Measurements from ENCODE around the gene ARHGEF37. TPM values are rescaled to one million over a fixed set of nuclear protein-coding genes. Genes with fewer than 3 reads are reported as not detected.

The ARHGEF37 gene
- total RNA-seq, 5 donors from 2014 or later (not counting 1 experiment from before 2014, with no cell fraction given), result 0.07 to 1.0 (median 0.59) TPM; not detected in 1

DNA sequence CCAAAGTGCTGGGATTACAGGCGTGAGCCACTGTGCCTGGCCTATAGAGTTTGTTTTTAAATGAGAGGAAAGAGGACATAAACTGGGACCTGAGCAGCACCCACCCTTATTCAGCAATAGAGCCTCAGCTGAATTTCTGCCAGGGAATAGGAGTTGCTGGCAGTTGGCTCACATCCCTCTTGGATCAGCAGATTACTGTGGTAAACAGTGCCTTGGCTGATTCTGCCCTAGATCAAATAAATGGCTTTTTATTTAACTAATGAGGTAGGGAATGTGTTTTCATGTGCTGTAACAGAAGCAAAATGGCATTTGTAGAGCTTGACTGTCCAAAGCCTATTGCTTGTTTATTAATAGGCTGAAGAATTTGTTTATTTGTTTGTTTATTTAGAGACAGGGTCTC is 2.1 kb downstream of the ARHGEF37 start:
- Histone ChIP-seq H3K4me1 (ENCODE audit: control insufficient read depth in 1 of 2, extremely low read depth in 1 of 2, insufficient read depth in 2 of 2, low read length in 2 of 2) (peaks cover 4 to 10% of the 10 kb centered on the region in 2 experiments), H3K27me3 (replicated peaks in 1 of 2; ENCODE audit: control insufficient read depth in 2 of 2, extremely low read depth in 1 of 2, insufficient read depth in 2 of 2, low read length in 1 of 2) (peaks cover 0 to 9% of the 10 kb centered on the region in 2 experiments), H3K4me3 (ENCODE audit: control insufficient read depth in 1 of 2, extremely low read depth in 1 of 2, low read length in 1 of 2) (no peak overlapping the region), H3K9me3 (no peaks in the 10 kb centered on the region), H3K36me3 (ENCODE audit: control insufficient read depth in 2 of 2, extremely low read depth in 1 of 2, insufficient read depth in 1 of 2, low read length in 1 of 2) (no peaks in the 10 kb centered on the region), H3K27ac (ENCODE audit: low read length) (no peak overlapping the region)
- no peak for DNase-seq
- Mint-ChIP-seq H3K9me3 (no peaks in the 10 kb centered on the region), H3K27ac (no peak overlapping the region), H3K4me1 (peaks cover 5 to 12% (median 11%) of the 10 kb centered on the region in 3 donors), H3K4me3 (no peak overlapping the region), H3K27me3 (peaks cover 0 to 14% of the 10 kb centered on the region in 2 donors), H3K36me3 (no peaks in the 10 kb centered on the region)
- ChIA-PET CTCF (no interaction called here), POLR2A (no interaction called here)
- no peak for ATAC-seq (replicated peaks in 1 of 4)
- no CpG with 5 or more reads among the region's 1 CpG for WGBS (ENCODE audit: insufficient coverage)

DNA sequence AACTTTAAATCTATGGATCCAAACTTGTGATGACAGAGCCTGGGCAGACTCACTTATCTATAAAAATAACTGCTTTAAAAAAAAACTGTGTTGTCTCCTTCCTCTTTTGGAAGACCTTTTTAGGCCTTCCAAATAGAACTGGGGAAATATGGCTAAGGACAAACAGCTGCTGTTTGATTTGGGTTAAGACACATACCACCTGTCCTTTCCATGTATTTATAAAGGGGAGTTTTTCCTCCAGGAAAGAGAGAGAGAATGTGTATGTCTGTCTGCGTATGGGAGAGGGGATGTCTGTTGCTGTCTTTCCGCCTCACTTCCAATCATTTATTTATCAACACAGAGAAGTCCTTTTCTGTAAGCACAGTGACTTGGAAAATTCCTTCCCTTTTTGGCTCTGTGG is 2.8 kb downstream of the ARHGEF37 start:
- no peak overlapping the region for H3K4me3 Mint-ChIP-seq
- peaks cover 4 to 10% of the 10 kb centered on the region in 2 experiments for H3K4me1 ChIP-seq (ENCODE audit: control insufficient read depth in 1 of 2, extremely low read depth in 1 of 2, insufficient read depth in 2 of 2, low read length in 2 of 2)
- H3K9me3 Mint-ChIP-seq, result no peaks in the 10 kb centered on the region
- H3K27me3 Mint-ChIP-seq, result peaks cover 0 to 14% of the 10 kb centered on the region in 2 donors
- peaks cover 0 to 9% of the 10 kb centered on the region in 2 experiments for H3K27me3 ChIP-seq (replicated peaks in 1 of 2; ENCODE audit: control insufficient read depth in 2 of 2, extremely low read depth in 1 of 2, insufficient read depth in 2 of 2, low read length in 1 of 2)
- ATAC-seq (replicated peaks in 1 of 4), result no peak
- no peaks in the 10 kb centered on the region for H3K36me3 ChIP-seq (ENCODE audit: control insufficient read depth in 2 of 2, extremely low read depth in 1 of 2, insufficient read depth in 1 of 2, low read length in 1 of 2)
- no peaks in the 10 kb centered on the region for H3K36me3 Mint-ChIP-seq
- H3K27ac ChIP-seq (ENCODE audit: low read length), result no peak overlapping the region
- peaks cover 5 to 12% (median 11%) of the 10 kb centered on the region in 3 donors for H3K4me1 Mint-ChIP-seq
- ChIA-PET CTCF (no interaction called here), POLR2A (no interaction called here)
- no CpG with 5 or more reads among the region's 2 CpGs for WGBS (ENCODE audit: insufficient coverage)
- DNase-seq, result no peak
- no peak overlapping the region for H3K4me3 ChIP-seq (ENCODE audit: control insufficient read depth in 1 of 2, extremely low read depth in 1 of 2, low read length in 1 of 2)
- no peak overlapping the region for H3K27ac Mint-ChIP-seq
- H3K9me3 ChIP-seq, result no peaks in the 10 kb centered on the region

DNA sequence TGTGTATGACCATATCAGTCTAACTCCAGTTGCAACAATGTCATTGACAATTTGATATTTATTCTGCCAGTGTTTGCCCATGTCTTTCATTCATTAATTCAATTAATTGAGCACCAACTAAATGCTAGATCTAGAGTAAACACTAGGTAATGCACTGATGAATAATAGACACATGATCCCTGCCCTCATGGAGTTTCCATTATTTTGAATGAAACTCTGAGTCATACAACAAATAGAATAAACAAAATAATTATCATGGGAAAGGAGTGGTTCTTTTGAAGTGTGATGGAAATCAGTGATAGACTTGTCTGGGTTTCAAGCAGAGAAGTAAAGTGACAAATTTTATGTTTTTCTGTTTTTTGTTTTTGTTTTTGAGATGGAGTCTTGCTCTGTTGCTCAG is 4.6 kb downstream of the ARHGEF37 start:
- Mint-ChIP-seq H3K27ac (no peak overlapping the region), H3K4me3 (no peak overlapping the region), H3K36me3 (no peaks in the 10 kb centered on the region), H3K27me3 (peaks cover 0 to 5% of the 10 kb centered on the region in 2 donors), H3K4me1 (peaks cover under 1 to 7% (median 5%) of the 10 kb centered on the region in 3 donors), H3K9me3 (no peaks in the 10 kb centered on the region)
- peaks cover 0 to 7% of the 10 kb centered on the region in 2 experiments for H3K27me3 ChIP-seq (replicated peaks in 1 of 2; ENCODE audit: control insufficient read depth in 2 of 2, extremely low read depth in 1 of 2, insufficient read depth in 2 of 2, low read length in 1 of 2)
- H3K9me3 ChIP-seq, result no peaks in the 10 kb centered on the region
- H3K4me1 ChIP-seq (ENCODE audit: control insufficient read depth in 1 of 2, extremely low read depth in 1 of 2, insufficient read depth in 2 of 2, low read length in 2 of 2), result peaks cover 4 to 7% of the 10 kb centered on the region in 2 experiments
- CTCF ChIA-PET, result no interaction called here
- POLR2A ChIA-PET, result no interaction called here
- no peak overlapping the region for H3K27ac ChIP-seq (ENCODE audit: low read length)
- ATAC-seq (replicated peaks in 1 of 4), result no peak
- DNase-seq, result no peak
- H3K4me3 ChIP-seq (ENCODE audit: control insufficient read depth in 1 of 2, extremely low read depth in 1 of 2, low read length in 1 of 2), result no peak overlapping the region
- no peaks in the 10 kb centered on the region for H3K36me3 ChIP-seq (ENCODE audit: control insufficient read depth in 2 of 2, extremely low read depth in 1 of 2, insufficient read depth in 1 of 2, low read length in 1 of 2)

DNA sequence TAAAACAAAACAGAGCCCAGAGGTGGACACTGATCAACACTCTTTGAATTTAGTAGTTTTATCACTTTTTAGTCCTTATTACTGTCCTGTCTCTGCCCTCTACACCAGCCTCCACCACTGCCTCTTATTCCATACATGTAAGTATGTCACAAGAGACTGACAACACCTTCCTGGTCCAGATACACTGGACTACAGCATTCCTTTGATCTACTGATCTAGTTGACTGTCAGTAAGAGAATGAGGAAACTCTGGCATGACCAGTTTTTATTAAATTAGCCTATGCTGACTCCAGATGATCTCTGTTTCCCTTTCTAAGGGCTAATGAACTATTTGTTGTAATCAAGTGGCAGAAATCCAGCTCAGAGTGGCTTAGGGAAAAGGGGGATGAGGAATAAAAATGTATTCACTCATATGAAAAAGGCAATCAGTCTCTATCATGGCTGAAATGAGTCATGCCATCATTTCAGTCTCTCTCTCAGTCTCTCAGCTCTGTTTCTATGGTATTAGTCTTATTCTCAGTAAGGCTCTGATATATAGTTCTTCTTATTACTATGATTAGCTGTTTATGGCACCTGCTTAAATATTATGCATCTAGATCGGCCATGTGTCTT is 5.5 kb downstream of the ARHGEF37 start:
- peaks cover 0 to 2% of the 10 kb centered on the region in 2 experiments for H3K4me1 ChIP-seq (ENCODE audit: control insufficient read depth in 1 of 2, extremely low read depth in 1 of 2, insufficient read depth in 2 of 2, low read length in 2 of 2)
- Mint-ChIP-seq H3K4me1 (peaks cover 0 to under 1% (median 0%) of the 10 kb centered on the region in 3 donors), H3K27me3 (peaks cover 0 to 4% of the 10 kb centered on the region in 2 donors), H3K27ac (no peak overlapping the region), H3K36me3 (no peaks in the 10 kb centered on the region), H3K9me3 (no peaks in the 10 kb centered on the region), H3K4me3 (no peak overlapping the region)
- H3K36me3 ChIP-seq (ENCODE audit: control insufficient read depth in 2 of 2, extremely low read depth in 1 of 2, insufficient read depth in 1 of 2, low read length in 1 of 2), result no peaks in the 10 kb centered on the region
- no CpG with 5 or more reads among the region's 1 CpG for WGBS (ENCODE audit: insufficient coverage)
- CTCF ChIA-PET, result interaction anchor here in 1 of 2 donors (1.6 kb wide), 1 partner anchor 24 kb away, joined by 3 read pairs; no protein-coding TSS in a partner anchor
- no peaks in the 10 kb centered on the region for H3K9me3 ChIP-seq
- H3K27ac ChIP-seq (ENCODE audit: low read length), result no peak overlapping the region
- POLR2A ChIA-PET, result interaction anchor here in 1 of 2 donors (0.7 kb wide), 1 partner anchor 288 kb away, joined by 4 read pairs; no protein-coding TSS in a partner anchor
- no peak for ATAC-seq (replicated peaks in 1 of 4)
- H3K27me3 ChIP-seq (replicated peaks in 1 of 2; ENCODE audit: control insufficient read depth in 2 of 2, extremely low read depth in 1 of 2, insufficient read depth in 2 of 2, low read length in 1 of 2), result peaks cover 0 to 4% of the 10 kb centered on the region in 2 experiments
- H3K4me3 ChIP-seq (ENCODE audit: control insufficient read depth in 1 of 2, extremely low read depth in 1 of 2, low read length in 1 of 2), result no peak overlapping the region
- DNase-seq, result no peak

DNA sequence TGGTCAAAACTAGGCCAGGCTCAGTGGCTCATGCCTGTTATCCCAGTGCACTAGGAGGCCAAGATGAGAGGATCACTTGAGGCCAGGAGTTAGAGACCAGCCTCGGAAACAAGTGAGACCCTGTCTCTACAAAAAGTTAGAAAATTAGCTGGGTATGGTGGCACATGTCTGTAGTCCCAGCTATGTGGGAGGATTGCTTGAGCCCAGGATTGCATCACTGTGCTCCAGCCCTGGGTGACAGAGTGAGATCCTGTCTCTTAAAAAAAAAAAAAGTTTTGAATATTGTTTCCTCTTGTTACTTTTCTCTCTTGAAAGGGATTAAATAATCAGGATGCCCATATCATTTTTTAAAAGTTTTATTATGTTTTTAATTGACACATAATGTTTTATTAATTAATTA is 7.6 kb downstream of the ARHGEF37 start:
- DNase-seq (no peak), ATAC-seq (replicated peaks in 1 of 4) (no peak)
- H3K27me3 Mint-ChIP-seq, result no peaks in the 10 kb centered on the region
- peaks cover 0 to 4% of the 10 kb centered on the region in 2 experiments for H3K27me3 ChIP-seq (replicated peaks in 1 of 2; ENCODE audit: control insufficient read depth in 2 of 2, extremely low read depth in 1 of 2, insufficient read depth in 2 of 2, low read length in 1 of 2)
- no peaks in the 10 kb centered on the region for H3K36me3 Mint-ChIP-seq
- H3K27ac ChIP-seq (ENCODE audit: low read length), result no peak overlapping the region
- ChIA-PET CTCF (interaction anchor here in 1 of 2 donors (0.6 kb wide), 1 partner anchor 338 kb away, joined by 5 read pairs; no protein-coding TSS in a partner anchor), POLR2A (interaction anchor here in 1 of 2 donors (1.0 kb wide), 1 partner anchor 328 kb away, joined by 4 read pairs; no protein-coding TSS in a partner anchor)
- H3K4me1 ChIP-seq (ENCODE audit: control insufficient read depth in 1 of 2, extremely low read depth in 1 of 2, insufficient read depth in 2 of 2, low read length in 2 of 2), result no peaks in the 10 kb centered on the region
- no peaks in the 10 kb centered on the region for H3K4me1 Mint-ChIP-seq
- H3K36me3 ChIP-seq (ENCODE audit: control insufficient read depth in 2 of 2, extremely low read depth in 1 of 2, insufficient read depth in 1 of 2, low read length in 1 of 2), result no peaks in the 10 kb centered on the region
- no peaks in the 10 kb centered on the region for H3K9me3 ChIP-seq
- no peak overlapping the region for H3K4me3 Mint-ChIP-seq
- no peak overlapping the region for H3K4me3 ChIP-seq (ENCODE audit: control insufficient read depth in 1 of 2, extremely low read depth in 1 of 2, low read length in 1 of 2)
- WGBS (ENCODE audit: insufficient coverage), result no CpG with 5 or more reads among the region's 1 CpG
- no peaks in the 10 kb centered on the region for H3K9me3 Mint-ChIP-seq
- H3K27ac Mint-ChIP-seq, result no peak overlapping the region

DNA sequence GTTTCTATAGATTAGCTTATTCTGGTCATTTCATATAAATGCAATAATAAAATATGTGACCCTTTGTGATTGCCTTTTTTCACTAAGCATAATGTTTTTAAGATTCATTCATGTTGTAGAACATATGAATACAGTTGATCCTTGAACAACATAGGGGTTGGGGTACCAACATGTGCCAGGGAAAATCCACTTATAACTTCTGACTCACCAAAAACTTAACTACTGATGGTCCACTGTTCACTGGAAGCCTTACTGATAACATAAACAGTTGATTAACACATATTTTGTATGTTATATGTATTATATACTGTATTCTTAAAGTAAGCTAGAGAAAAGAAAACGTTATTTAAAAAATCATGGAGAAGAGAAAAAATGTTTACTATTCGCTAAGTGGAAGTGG is 12.1 kb downstream of the ARHGEF37 start:
- no peak overlapping the region for H3K4me3 Mint-ChIP-seq
- no peak overlapping the region for H3K27ac Mint-ChIP-seq
- no peak for ATAC-seq (replicated peaks in 1 of 4)
- no peaks in the 10 kb centered on the region for H3K36me3 ChIP-seq (ENCODE audit: control insufficient read depth in 2 of 2, extremely low read depth in 1 of 2, insufficient read depth in 1 of 2, low read length in 1 of 2)
- no peak overlapping the region for H3K4me3 ChIP-seq (ENCODE audit: control insufficient read depth in 1 of 2, extremely low read depth in 1 of 2, low read length in 1 of 2)
- no peak overlapping the region for H3K27ac ChIP-seq (ENCODE audit: low read length)
- WGBS (ENCODE audit: insufficient coverage), result 86% methylated on average over 1 of the region's 2 CpGs
- H3K9me3 ChIP-seq, result no peaks in the 10 kb centered on the region
- peaks cover 0 to 4% of the 10 kb centered on the region in 2 experiments for H3K27me3 ChIP-seq (replicated peaks in 1 of 2; ENCODE audit: control insufficient read depth in 2 of 2, extremely low read depth in 1 of 2, insufficient read depth in 2 of 2, low read length in 1 of 2)
- H3K27me3 Mint-ChIP-seq, result peaks cover 0 to 8% of the 10 kb centered on the region in 2 donors
- no peaks in the 10 kb centered on the region for H3K9me3 Mint-ChIP-seq
- POLR2A ChIA-PET, result no interaction called here
- H3K4me1 ChIP-seq (ENCODE audit: control insufficient read depth in 1 of 2, extremely low read depth in 1 of 2, insufficient read depth in 2 of 2, low read length in 2 of 2), result no peaks in the 10 kb centered on the region
- CTCF ChIA-PET, result interaction anchor here in 1 of 2 donors (0.9 kb wide), 1 partner anchor 236 kb away, joined by 4 read pairs; no protein-coding TSS in a partner anchor
- no peak for DNase-seq
- H3K36me3 Mint-ChIP-seq, result no peaks in the 10 kb centered on the region
- H3K4me1 Mint-ChIP-seq, result peaks cover 0 to 7% (median 0%) of the 10 kb centered on the region in 3 donors
